Measurements from ENCODE around the gene BIK.
"Not testable (repeated sequence)": the region's sequence is repeated elsewhere in the genome, so short reads cannot be mapped to it uniquely, and the experiment has no call there.

Gene BIK

DNA sequence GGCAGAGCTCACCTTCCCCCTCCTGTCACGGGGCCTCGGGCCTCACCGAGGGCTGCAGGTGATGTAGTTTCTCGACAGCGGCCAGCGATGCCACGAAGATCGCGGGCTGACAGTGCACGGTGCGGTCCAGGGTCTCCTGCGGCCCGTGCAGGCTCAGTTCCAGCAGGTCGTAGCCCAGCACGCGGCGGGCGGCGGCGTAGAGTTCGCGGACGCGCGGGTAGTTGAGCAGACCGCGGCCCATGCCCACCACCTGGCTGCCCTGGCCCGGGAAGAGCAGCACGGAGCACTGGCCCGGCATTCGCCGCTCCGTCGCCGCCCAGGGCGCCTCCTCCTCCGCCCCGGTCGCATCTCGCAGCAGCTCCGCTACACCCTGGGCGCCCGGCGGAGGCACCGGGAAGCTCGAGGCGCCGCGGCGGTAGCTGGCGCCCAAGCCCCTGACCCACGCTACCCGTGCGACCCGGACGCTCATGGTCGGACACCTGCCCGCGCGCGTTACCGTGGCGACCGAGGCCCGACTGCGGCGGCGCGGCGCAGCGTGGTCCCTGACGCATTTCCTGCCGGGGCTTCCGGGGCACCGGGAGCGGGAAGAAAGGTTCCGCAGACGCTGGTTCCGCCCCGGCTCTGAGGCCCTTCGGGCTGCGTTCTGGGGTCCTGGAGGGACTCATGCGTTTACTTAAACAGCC lies 32.5 kb downstream of the BIK start, which contains the start of gene MCAT:
TSS of gene MCAT (minus strand) at position 519 of the 683 bp plus-strand sequence. CDS start at position 469, 50 bp downstream.
- DNase-seq, result peak; percentile 83

DNA sequence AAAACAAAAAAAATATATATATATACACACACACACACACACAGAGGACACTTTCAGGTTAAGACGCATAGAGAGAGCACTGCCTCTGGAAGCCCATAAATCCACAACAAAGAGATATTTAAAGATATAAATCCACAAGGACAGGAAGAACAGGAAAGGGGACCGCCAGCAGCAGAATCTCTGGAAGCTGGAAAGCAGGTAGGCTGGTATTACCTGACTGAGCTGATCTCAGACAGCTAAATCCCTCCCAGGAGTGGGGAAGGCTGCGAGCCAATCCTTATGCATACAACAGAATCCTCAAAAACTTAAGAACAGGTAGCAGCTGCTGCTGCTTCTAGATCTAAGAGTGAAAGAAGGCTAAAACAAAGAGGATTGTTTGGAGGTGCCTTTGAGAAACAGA lies 34.4 kb downstream of the BIK start:
- no peak for DNase-seq

DNA sequence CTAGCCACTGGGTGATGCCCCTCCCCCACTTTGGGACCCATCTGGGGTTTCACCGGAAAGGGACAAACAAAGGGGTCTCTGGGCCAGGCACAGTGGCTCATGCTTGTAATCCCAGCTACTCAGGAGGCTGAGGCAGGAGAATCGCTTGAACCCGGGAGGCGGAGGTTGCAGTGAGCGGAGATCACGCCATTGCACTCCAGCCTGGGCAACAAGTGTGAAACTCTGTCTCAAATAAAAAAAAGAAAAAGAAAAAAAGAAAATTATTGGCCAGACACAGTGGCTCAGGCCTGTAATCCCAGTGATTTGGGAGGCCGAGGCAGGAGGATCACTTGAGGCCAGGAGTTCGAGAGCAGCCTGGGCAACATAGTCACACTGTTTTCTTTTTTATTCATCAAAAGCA lies 34.8 kb downstream of the BIK start:
- not testable (repeated sequence) for DNase-seq

DNA sequence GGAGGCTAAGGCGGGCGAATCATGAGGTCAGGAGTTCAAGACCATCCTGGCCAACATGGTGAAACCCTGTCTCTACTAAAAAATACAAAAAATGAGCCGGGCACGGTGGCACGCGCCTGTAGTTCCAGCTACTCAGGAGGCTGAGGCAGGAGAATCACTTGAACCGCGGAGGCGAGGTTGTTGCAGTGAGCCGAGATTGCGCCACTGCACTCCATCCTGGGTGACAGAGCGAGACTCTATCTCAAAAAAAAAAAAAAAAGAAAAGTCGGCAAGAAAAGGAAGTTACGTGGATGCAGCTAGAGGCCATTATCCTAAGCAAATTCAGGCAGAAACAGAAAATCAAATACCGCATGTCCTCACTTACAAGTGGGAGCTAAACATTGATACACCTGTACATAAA lies 35.8 kb downstream of the BIK start:
- DNase-seq, result not testable (repeated sequence)

DNA sequence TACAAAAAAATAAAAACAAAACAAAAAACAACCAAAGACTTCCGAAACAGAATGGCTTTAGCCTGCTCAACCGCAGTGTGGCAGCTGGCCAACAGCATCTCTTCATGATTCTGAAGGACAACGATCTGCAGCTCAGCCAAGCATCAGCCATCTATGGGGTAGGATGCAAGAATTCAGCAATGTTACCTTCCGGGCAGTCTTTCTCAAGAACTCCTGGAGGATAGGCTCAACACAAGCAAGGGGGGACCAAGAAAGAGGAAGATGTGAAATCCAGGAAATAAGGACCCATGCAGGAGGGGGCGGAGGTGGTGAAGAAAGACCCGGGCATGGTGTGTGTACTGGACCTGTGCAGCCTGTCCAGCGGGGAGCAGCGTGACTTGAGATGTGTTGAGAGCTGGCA lies 37.3 kb downstream of the BIK start:
- DNase-seq, result peak; percentile 61

DNA sequence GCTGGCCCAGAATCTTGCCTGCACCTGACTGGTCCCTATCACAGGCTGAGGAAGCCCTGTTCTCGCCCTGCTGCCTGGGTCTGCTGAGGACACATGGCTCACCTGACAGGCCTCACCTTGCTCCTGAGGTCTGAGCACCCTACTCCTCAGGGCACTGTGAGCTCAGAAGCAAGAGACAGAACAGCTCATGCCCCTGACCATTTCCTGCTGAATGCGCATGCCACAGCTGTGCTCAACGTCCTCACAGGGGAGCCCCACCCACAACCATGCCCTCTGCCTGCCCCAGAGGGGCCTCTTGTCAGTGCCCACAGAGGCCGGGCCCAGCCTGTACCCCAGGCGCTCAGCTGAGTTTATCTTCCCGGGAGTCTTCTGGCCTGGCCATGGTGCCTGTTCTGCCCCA lies 38.0 kb downstream of the BIK start:
- peak; percentile 67 for DNase-seq

DNA sequence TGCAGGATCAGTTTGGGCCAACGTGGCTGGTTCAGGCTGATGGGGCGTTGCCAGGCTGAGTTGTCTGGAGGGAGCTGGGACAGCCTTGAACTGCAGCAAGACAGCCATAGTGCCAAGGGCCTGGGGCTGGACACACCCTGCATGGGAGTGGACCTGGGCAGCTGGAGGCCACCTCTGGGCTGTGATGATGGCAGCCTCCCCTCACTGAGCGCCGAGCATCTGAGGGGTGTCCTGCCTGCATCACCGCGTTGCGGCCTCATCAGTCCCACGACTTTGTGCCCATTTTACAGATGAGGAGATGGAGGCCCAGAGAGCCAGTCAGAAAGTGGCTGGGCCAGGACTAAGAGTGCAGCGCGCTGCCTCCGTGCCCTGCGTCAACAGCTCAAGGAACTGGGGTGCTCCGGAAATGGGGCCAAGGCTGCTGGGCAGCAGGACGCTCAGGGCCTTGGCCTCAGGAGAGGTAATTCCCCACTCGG lies 40.2 kb downstream of the BIK start:
- no peak for DNase-seq

DNA sequence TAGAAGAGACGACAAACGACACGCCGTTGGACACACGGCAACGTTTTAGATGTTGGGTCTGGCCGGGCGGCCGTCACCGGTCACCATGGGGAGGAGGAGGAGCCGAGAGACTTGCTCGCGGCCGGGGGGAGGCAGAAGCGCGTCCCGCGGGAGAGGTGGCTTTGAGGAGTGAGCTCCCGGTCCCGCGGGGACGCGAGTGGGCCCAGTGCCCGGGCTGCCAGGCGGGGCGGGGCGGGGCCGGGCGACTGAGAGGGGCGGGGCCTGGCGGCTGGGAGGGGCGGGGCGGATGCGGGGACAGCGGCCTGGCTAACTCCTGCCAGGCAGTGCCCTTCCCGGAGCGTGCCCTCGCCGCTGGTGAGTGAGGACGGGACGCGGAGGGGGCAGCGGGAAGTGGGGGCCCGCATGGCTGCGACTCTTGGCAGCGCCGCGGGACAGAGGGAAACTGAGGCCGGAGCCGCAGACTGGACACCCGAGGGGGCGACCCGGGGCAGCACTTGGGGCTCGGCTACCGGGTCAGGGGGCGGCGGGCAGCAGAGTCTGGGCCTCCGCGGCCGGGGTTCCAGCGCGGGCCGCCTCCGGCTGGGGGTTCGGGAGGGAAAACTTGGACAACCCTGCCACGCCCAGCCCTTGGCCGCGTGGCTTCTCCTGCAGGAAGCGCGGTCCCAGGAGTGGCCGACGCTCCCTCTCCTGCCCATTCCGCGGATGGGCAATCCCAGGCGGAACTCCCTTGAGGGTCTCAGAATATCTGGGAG lies 40.9 kb downstream of the BIK start, which contains the start of gene TSPO:
TSS of gene TSPO (plus strand) at position 309 of the 752 bp plus-strand sequence. CDS start 7,680 bp downstream, outside the sequence.
- peak; percentile 54 for DNase-seq

DNA sequence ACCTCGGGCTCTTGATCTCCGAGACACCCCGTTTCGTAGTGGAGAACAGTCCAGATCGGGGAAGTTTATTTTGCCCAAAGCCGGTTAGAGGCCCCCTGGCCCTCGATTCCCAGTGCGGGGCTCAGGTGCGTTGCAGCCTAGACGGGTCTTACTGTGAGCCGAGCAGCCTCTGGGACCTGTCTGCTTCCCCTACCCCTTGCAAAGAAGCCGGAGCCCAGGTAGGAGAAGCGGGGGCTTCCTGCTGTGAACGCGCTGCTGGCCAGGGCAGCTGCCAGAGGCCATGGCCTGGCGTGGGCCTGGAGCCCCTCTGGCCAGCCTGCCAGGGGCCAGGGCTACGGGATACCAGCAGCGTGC lies 41.4 kb downstream of the BIK start:
- no peak for DNase-seq

DNA sequence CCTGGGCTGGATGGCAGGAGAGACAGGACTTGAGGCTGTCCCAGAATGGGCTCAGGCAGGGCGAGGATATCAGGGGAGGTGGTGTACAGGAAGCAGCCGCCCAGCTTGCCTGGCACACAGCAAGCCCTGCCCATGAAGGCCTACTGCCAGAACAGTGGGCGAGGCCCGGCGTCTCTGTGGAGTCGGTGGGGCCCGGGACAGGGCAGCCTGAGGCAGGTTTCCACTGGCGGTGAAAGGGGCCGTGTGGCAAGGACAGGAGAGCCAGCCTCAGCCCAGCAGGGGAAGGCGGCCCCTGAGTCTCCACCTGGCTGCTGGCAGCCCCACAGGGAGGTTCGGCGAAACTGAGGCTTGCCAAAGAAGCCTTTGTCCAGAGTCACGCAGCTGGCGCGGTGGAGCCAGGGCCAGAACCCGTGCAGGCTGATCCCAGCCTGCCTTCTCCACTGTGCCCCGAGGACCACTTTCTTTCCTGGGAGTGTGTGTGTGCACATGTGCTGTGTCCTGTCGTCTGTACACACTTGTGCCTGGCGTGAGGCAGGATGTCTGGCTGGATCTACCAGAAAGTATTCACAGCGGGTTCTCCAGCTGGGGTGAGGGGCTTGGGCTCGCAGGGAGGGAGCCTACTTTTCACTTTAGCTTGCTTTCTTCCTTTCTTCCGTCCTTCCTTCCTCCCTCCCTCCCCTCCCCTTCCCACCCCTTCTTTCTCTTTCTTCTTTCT lies 42.0 kb downstream of the BIK start:
- peak; percentile 91 for DNase-seq

DNA sequence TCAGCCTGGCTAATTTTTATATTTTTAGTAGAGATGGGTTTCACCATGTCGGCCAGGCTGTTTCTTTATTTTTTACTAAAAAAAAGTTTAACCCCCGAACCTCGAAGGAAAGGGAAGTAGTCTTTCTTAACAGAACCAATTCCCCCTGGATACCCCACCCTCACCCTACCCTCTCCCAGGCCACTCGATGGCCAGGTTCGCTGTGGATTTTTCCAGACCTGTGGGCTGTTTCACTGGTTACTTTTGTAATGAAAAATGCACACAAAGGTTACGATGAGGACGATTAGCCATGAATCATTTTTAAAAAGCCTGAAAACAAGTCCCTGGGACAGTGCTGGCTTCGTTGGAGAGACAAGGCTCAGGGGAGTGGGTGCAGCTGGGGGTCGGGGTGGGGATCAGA lies 43.3 kb downstream of the BIK start:
- no peak for DNase-seq

DNA sequence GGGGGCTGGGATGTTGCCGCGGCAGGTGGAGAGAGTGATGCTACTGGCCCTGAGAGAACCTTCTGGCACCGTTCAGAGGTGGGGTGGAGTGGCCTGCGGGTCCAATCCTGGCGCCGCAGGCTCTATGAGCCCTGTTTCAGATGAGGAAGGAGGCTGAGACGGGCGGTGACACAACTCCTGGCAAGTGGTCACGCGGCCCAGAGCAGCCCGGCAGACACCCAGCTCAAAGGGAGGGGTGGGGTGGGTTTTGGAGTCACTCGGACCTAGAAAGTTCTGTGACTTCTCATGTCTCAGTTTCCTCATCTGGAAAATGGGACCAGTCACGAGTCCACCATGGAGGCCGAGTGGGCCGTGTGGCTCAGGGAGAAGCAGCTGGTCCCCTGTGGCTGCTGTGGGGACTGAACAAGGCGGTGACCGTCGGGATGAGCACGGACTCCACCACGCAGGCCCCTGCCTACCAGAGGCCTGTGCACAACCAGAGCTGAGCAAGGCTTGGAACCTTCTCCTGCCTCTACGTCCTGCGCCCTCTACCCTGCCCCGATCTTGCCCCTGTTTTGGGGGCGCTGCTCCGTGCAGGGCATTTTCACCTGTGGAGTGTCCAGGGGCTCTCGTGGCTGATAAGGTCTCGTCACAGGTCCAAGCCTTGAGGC lies 44.5 kb downstream of the BIK start:
- DNase-seq, result no peak

DNA sequence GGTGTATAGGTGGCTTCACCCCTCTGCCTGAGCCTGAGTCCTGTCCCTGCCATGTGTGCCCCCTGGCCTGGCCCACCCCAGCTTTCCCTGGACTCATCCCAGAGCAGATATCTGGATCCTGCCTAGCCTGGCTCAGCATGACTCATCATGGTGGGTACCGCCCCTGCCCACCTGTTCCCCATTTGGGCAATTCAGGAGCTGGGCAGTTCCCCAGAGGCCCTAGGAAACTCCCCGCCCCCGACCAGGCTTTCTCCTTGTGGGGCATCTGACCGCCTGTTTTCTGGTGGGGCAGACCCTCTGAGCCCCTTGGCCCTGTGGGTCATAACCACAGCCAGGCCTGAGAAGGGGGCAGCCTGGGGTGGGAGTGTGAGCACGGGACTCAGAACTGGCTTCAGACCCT lies 45.2 kb downstream of the BIK start:
- DNase-seq, result no peak

DNA sequence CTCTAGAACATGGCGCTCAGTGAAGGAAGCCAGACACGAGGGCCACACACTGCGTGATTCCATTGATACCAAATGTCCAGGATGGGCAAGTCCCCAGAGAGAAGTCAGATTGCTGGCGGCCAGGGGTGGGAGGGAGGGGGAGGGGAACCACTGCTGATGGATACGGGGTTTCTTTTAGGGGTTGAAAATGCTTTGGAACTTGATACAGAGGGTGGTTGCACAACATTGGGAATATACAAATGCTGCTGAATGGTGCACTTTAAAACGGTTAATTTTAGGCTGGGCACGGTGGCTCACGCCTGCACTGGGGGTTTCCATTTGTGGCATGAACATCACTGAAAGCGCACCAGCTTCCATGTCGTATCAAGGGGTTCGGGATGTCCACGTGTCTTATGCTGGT lies 45.9 kb downstream of the BIK start:
- no peak for DNase-seq

DNA sequence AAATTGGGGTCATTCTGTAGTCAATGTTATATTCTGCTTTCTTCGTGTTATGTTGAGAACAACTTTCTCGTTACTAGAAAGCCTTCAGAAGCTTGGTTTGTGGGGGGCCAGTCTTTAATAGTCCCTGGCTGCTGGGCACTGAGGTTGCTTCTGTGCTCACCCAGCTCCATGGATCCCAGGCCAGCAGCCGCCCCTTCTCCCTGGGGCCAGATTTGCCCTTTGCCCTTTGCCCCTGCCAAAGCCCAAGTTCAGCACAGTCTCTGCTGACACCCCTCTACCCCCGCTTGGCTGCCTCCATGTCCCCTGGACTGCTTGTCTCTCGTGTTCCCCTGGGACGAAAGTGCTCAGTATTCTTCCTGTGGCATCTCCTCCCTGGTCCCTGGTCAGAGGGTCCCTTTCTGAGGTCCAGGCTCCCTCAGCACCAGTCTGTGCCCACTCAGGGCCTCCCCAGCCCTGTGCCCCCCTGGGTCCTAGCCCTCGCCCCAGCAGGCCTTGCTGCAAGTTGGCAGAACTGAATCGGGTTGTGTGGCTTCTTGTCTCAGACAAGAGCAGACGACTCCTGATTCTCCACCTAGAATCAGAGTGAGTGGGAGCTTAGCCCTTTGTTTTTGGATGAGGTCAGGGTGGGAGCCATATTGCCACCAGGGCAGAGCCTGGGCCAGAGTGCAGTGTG lies 47.5 kb downstream of the BIK start:
- no peak for DNase-seq

DNA sequence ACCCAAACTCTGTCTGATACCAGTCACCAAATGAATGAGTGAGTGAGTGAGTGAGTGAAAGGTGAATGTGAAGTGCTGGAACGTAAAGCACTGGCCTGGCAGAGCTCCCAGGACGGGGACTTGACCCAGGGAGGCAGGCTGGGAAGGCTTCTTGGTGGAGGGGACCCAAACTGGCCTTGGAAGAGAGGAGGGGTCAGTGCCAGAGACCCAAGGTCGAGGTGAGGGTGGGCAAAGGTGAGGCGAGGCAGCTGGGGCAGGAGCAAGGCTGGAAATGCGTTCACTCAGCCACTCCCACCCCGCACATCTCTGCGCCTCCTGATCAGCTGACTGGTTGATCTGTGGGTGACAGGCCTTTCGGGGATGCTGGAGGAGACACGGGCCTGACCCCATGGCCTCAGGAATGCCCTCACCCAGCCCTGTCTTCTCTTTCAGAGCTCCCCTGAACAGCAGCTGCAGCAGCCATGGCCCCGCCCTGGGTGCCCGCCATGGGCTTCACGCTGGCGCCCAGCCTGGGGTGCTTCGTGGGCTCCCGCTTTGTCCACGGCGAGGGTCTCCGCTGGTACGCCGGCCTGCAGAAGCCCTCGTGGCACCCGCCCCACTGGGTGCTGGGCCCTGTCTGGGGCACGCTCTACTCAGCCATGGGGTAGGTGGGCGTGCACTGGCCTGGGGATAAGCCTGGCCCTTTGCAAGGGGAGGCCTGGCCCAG lies 48.4 kb downstream of the BIK start:
- no peak for DNase-seq

DNA sequence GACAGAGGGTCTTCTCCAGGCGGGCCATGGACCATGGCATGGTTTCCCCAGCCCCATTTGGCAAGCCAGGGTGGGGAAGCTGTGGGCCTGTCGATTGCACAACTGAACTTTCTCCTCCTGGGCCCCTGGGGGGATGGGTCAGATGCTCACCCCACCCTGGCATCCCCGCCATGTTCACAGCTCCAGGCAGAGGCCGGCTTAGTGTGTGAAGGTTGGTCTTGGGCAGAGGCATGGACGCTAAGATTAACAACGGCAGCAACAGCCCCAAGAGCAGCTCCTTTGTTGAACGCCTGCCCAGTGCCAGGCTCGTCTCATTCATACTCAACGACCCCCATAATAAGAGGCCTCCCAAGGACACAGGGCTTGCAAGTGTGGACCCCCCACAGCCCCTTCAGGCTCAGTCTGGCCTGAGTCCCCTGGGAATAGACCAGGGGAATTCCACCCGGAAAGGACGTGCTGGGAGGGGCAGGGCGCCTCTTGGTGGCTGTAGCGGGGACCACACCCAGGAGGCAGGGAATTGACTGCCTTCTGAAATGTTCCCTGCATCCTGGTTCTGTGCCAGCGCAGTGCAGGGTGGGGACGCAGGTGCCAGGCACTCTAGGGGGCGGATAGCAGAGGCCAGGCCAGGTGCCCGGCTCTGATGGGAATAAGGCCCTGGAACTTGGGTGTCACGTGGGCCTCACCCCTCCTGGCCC lies 49.1 kb downstream of the BIK start:
- no peak for DNase-seq

DNA sequence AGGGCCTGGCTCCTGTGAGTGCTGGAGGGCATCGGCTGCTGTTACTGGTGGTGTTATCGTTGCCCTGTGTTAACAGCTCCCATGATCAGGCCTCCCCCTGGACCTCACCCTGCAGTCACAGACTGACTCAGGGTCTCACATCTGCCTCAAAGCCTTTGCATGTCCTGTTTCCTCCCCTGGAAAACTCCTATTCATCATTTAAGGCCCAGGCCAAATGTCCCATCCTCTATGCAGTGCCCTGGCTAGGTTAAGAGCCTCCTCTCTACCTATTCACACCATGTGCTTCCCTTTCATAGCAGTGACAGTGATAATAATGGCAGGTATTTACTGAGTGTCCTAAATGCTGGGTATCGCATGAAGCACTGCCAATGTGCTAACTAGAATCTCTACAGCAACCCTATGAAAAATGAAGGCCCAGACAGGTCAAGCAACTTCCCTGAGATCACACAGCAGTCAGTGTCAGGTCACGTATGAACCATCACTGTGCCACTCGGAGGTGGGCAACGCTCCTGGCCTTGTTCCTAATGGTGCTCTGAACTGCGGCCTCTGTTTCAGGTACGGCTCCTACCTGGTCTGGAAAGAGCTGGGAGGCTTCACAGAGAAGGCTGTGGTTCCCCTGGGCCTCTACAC lies 50.1 kb downstream of the BIK start:
- DNase-seq, result no peak

DNA sequence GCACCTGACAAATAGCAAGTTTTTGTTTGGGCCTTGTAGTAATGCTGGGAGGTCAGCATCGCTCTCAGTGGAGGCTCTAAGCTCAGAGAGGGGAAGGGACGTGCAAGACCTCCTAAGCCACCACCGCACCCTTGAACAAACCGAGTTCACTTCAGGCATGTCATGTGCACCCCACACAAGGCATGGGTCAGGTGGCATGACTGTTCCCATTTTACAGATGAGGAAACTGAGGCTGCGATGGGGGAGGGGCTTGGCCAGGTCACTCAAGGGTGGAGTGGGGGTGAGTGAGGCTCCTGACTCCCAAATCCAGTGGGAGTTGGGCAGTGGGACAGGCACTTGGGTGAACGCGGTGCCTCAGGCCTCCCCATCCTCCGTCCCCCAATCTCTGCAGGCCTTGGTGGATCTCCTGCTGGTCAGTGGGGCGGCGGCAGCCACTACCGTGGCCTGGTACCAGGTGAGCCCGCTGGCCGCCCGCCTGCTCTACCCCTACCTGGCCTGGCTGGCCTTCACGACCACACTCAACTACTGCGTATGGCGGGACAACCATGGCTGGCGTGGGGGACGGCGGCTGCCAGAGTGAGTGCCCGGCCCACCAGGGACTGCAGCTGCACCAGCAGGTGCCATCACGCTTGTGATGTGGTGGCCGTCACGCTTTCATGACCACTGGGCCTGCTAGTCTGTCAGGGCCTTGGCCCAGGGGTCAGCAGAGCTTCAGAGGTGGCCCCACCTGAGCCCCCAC lies 52.0 kb downstream of the BIK start:
- no peak for DNase-seq

DNA sequence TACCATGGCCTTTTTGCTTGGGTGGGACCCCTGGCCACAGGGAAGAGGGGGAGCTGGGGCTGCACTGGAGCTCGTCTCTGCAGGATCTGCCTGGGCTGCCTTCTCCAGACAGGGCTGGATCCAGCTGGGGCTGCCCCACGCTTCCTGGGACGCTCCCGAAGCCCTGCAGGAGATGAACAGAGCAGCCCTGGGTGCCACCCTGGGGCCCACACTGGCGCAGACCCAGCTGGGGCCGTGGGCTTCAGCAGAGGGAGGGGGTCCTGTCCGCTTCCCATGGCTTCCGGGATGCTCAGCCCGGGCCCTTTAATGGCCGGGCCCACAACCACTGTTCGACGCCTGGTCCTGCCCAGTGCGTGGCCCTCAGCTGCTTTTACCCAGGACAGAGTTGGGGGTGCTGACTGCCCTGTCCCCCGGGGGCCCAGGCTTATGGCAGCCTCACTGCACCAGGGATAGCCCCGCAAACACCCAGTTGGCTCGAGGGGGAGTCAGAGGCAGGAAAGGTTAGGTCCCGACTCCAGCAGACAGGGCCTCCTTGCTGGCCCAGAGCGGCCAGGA lies 52.8 kb downstream of the BIK start:
- no peak for DNase-seq
